H9 (cell line): ENCODE results near the gene PWWP2B. TPM values are rescaled to one million over a fixed set of nuclear protein-coding genes. Genes with fewer than 3 reads are reported as not detected.

Experiments
- DNase-seq: peaks from one replicate; pipeline ENCODE4 v3.0.0-alpha.2; 2017
- H2AFZ ChIP-seq: one replicate; pipeline ENCODE4 v1.6.1; 2013; ENCODE audit warnings: mild to moderate bottlenecking, low read length, control low read depth, moderate library complexity
- H2AK5ac ChIP-seq: 2 replicates; pipeline ENCODE4 v1.6.1; 2013; ENCODE audit warnings: low read length, control low read depth, mixed read lengths; ENCODE audit not compliant: insufficient read length
- H2BK120ac ChIP-seq: one replicate; pipeline ENCODE4 v1.6.1; 2013; ENCODE audit warnings: low read depth, mild to moderate bottlenecking, low read length, control low read depth, inconsistent platforms; ENCODE audit not compliant: poor library complexity, severe bottlenecking
- H2BK12ac ChIP-seq: 2 replicates; pipeline ENCODE4 v1.6.1; 2013; ENCODE audit warnings: low read length, control low read depth, mixed read lengths, low read depth; ENCODE audit not compliant: insufficient read length
- H2BK15ac ChIP-seq: 2 replicates; pipeline ENCODE4 v1.6.1; 2013; ENCODE audit warnings: low read depth, low read length, control low read depth
- H2BK20ac ChIP-seq: one replicate; pipeline ENCODE4 v1.6.1; 2013; ENCODE audit warnings: low read depth, mild to moderate bottlenecking, low read length, control low read depth, inconsistent platforms; ENCODE audit not compliant: poor library complexity, severe bottlenecking
- H2BK5ac ChIP-seq: 2 replicates; pipeline ENCODE4 v1.6.1; 2013; ENCODE audit warnings: low read length, control low read depth, mixed read lengths; ENCODE audit not compliant: insufficient read length
- H3K14ac ChIP-seq: 2 replicates; pipeline ENCODE4 v1.6.1; 2013; ENCODE audit warnings: low read length, control low read depth; ENCODE audit not compliant: insufficient read depth
- H3K18ac ChIP-seq: 2 replicates; pipeline ENCODE4 v1.6.1; 2013; ENCODE audit warnings: low read depth, mild to moderate bottlenecking, mixed read lengths, low read length, control low read depth; ENCODE audit not compliant: insufficient read length
- H3K23ac ChIP-seq: 2 replicates; pipeline ENCODE4 v1.6.1; 2013; ENCODE audit warnings: low read length, control low read depth, mixed read lengths, low read depth; ENCODE audit not compliant: insufficient read length
- H3K23me2 ChIP-seq: 2 replicates; pipeline ENCODE4 v1.6.1; 2013; ENCODE audit warnings: low read depth, mild to moderate bottlenecking, mixed read lengths, low read length, control low read depth; ENCODE audit not compliant: insufficient read length, poor library complexity, severe bottlenecking
- H3K27ac ChIP-seq: 2 replicates; pipeline ENCODE4 v1.5.1; 2013; ENCODE audit warnings: low read length, control low read depth, mixed read lengths, low read depth; ENCODE audit not compliant: insufficient read length
- H3K27me3 ChIP-seq: 2 replicates; pipeline ENCODE4 v1.6.1; 2013; ENCODE audit warnings: low read length, control low read depth, inconsistent platforms; ENCODE audit not compliant: insufficient read depth
- H3K4ac ChIP-seq: 2 replicates; pipeline ENCODE4 v1.6.1; 2013; ENCODE audit warnings: low read depth, mild to moderate bottlenecking, control low read depth, inconsistent platforms, low read length, moderate library complexity
- H3K4me1 ChIP-seq: 2 replicates; pipeline ENCODE4 v1.6.1; 2013; ENCODE audit warnings: low read length, control low read depth, inconsistent platforms; ENCODE audit not compliant: insufficient read depth
- H3K4me2 ChIP-seq: 2 replicates; pipeline ENCODE4 v1.6.1; 2013; ENCODE audit warnings: low read length, control low read depth, mixed read lengths; ENCODE audit not compliant: insufficient read length, insufficient read depth
- H3K56ac ChIP-seq: 2 replicates; pipeline ENCODE4 v1.6.1; 2013; ENCODE audit warnings: low read depth, mild to moderate bottlenecking, mixed read lengths, low read length, control low read depth; ENCODE audit not compliant: insufficient read length
- H3K79me1 ChIP-seq: 2 replicates; pipeline ENCODE4 v1.6.1; 2013; ENCODE audit warnings: low read depth, mild to moderate bottlenecking, moderate library complexity, low read length, control low read depth, inconsistent platforms; ENCODE audit not compliant: insufficient read depth, poor library complexity, severe bottlenecking
- H3K79me2 ChIP-seq: 2 replicates; pipeline ENCODE4 v1.6.1; 2013; ENCODE audit warnings: low read length, control low read depth, inconsistent platforms; ENCODE audit not compliant: insufficient read depth
- H3K9ac ChIP-seq: 2 replicates; pipeline ENCODE4 v1.6.1; 2013; ENCODE audit warnings: low read length, control low read depth, mixed read lengths; ENCODE audit not compliant: insufficient read length; ENCODE audit errors: extremely low read depth
- H3K9me3 ChIP-seq: one replicate; pipeline ENCODE4 v1.6.1; 2013; ENCODE audit warnings: low read depth, low read length, inconsistent platforms; ENCODE audit not compliant: control insufficient read depth
- H3T11ph ChIP-seq: one replicate; pipeline ENCODE4 v1.6.1; 2013; ENCODE audit warnings: mild to moderate bottlenecking, low read length, control low read depth, inconsistent platforms
- H4K20me1 ChIP-seq: one replicate; pipeline ENCODE4 v1.6.1; 2013; ENCODE audit not compliant: control insufficient read depth, insufficient read length, insufficient read depth
- H4K5ac ChIP-seq: 2 replicates; pipeline ENCODE4 v1.6.1; 2013; ENCODE audit warnings: low read depth, mild to moderate bottlenecking, mixed read lengths, low read length, control low read depth; ENCODE audit not compliant: insufficient read length
- H4K8ac ChIP-seq: replicated peaks from 2 replicates; pipeline ENCODE4 v1.6.1; 2013; ENCODE audit warnings: low read length, control low read depth, mixed read lengths, low read depth; ENCODE audit not compliant: insufficient read length
- H4K91ac ChIP-seq: 2 replicates; pipeline ENCODE4 v1.6.1; 2013; ENCODE audit warnings: low read depth, mild to moderate bottlenecking, moderate library complexity, mixed read lengths, low read length, control low read depth; ENCODE audit not compliant: insufficient read length
- H3K27ac Mint-ChIP-seq, 3 experiments: 2 replicates in 2 of 3; 3 replicates in 1 of 3; pipeline ENCODE4 v1.8.0; 2020 to 2021; ENCODE audit warnings: mixed read lengths in 3 of 3, mild to moderate bottlenecking in 1 of 3, moderate library complexity in 1 of 3
- H3K27me3 Mint-ChIP-seq: 2 replicates; pipeline ENCODE4 v1.8.0; 2021; ENCODE audit warnings: low read depth, mild to moderate bottlenecking, moderate library complexity, mixed read lengths
- H3K36me3 Mint-ChIP-seq, 3 experiments: 2 replicates in 2 of 3; 3 replicates in 1 of 3; pipeline ENCODE4 v1.8.0; 2020 to 2021; ENCODE audit warnings: low read depth in 3 of 3, mixed read lengths in 3 of 3; ENCODE audit not compliant: insufficient read depth in 1 of 3
- H3K4me1 Mint-ChIP-seq, 2 experiments: 2 replicates each; pipeline ENCODE4 v1.8.0; 2020; ENCODE audit warnings: mixed read lengths in 2 of 2
- H3K4me3 Mint-ChIP-seq, 2 experiments: 2 replicates in 1 of 2; 3 replicates in 1 of 2; pipeline ENCODE4 v1.8.0; 2020 to 2021; ENCODE audit warnings: mild to moderate bottlenecking in 2 of 2, mixed read lengths in 2 of 2, moderate library complexity in 1 of 2
- H3K9me3 Mint-ChIP-seq, 2 experiments: 2 replicates in 1 of 2; 3 replicates in 1 of 2; pipeline ENCODE4 v1.8.0; 2020; ENCODE audit warnings: mild to moderate bottlenecking in 2 of 2, mixed read lengths in 2 of 2, moderate library complexity in 1 of 2
- WGBS: extraction: QIAGEN DNeasy Blood & Tissue Kit; methylation state at CpG from one replicate; pipeline ENCODE4 v1.1.7; 2013; ENCODE audit warnings: missing lambda C conversion rate, low lambda C conversion rate, mixed read lengths; ENCODE audit not compliant: insufficient read length; ENCODE audit errors: extremely low coverage; 5-methylcytosine and 5-hydroxymethylcytosine counted together
- total RNA-seq: library from RNA; stranded (reverse); gene quantifications from 2 replicates; pipeline ENCODE4 v1.2.1, GENCODE V29; 2021
- TF ChIP-seq, protein P1 (sequence below): fragments of 200-600 bp; sonication (generic); conservative IDR thresholded peaks from 3 replicates; pipeline ENCODE4 v1.8.0; 2021; ENCODE audit warnings: antibody characterized with exemption, mild to moderate bottlenecking

PWWP2B gene
- total RNA-seq, 1 experiment from 2014 or later, result 10.0 TPM

DNA sequence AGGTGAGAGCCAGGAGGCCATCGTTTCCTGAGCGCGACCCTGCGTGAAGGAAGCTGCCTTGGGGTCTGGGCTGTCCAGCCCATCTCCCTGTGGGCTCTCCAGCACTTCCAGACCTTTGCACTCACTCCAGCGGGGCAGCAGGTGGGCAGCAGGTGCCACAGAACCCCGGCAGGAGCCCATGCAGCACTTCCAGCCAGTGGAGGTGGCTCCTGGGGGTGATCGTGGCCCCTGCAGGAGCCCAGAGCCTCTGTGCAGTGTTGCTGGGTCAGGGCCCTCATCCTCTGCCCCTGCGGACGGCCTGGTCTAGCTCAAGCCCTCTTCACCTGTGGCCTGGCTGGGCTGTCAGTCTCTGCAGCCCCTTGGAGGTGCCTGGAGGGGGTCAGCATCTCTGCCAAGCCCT lies 59.9 kb downstream of the PWWP2B start:
- Histone ChIP-seq H4K20me1 (no peaks in the 10 kb centered on the region), H2BK120ac (no peak overlapping the region), H2BK15ac (no peak overlapping the region), H3K79me2 (no peaks in the 10 kb centered on the region), H2BK5ac (no peak overlapping the region), H3T11ph (no peak overlapping the region), H2BK20ac (no peak overlapping the region), H2AK5ac (no peak overlapping the region), H3K18ac (no peak overlapping the region), H2BK12ac (no peak overlapping the region), H2AFZ (no peak overlapping the region), H3K27ac (no peak overlapping the region), H3K79me1 (no peaks in the 10 kb centered on the region), H3K4ac (no peak overlapping the region), H3K4me1 (no peaks in the 10 kb centered on the region), H3K56ac (no peak overlapping the region), H3K9me3 (no peaks in the 10 kb centered on the region), H3K23ac (no peak overlapping the region), H3K14ac (no peak overlapping the region), H3K27me3 (no peaks in the 10 kb centered on the region), H4K8ac (no peak overlapping the region), H3K4me2 (no peak overlapping the region), H4K91ac (no peak overlapping the region), H3K23me2 (peaks cover 2% of the 10 kb centered on the region), H4K5ac (no peak overlapping the region), H3K9ac (no peak overlapping the region)
- Mint-ChIP-seq H3K4me1 (peaks cover 0 to 2% of the 10 kb centered on the region in 2 experiments; a peak in 2 of 4 replicates), H3K4me3 (no peak overlapping the region), H3K9me3 (no peaks in the 10 kb centered on the region), H3K27me3 (peaks cover 21% of the 10 kb centered on the region), H3K36me3 (no peaks in the 10 kb centered on the region), H3K27ac (no peak overlapping the region)
- no peak for DNase-seq
- WGBS, result no CpG with 5 or more reads among the region's 9 CpGs
- TF ChIP-seq, protein P1, sequence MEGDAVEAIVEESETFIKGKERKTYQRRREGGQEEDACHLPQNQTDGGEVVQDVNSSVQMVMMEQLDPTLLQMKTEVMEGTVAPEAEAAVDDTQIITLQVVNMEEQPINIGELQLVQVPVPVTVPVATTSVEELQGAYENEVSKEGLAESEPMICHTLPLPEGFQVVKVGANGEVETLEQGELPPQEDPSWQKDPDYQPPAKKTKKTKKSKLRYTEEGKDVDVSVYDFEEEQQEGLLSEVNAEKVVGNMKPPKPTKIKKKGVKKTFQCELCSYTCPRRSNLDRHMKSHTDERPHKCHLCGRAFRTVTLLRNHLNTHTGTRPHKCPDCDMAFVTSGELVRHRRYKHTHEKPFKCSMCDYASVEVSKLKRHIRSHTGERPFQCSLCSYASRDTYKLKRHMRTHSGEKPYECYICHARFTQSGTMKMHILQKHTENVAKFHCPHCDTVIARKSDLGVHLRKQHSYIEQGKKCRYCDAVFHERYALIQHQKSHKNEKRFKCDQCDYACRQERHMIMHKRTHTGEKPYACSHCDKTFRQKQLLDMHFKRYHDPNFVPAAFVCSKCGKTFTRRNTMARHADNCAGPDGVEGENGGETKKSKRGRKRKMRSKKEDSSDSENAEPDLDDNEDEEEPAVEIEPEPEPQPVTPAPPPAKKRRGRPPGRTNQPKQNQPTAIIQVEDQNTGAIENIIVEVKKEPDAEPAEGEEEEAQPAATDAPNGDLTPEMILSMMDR, result no peak
